Stimulated activated CD4-positive, alpha-beta T cell treated with anti-CD3 and anti-CD28 coated beads, Interleukin-2, amount 100 ng/mL, for 24 hours (primary cell): ENCODE measurements around the gene PEX26.
"Not testable (repeated sequence)": the region's sequence is repeated elsewhere in the genome, so short reads cannot be mapped to it uniquely, and the experiment has no call there.

Source experiments
- DNase-seq, 2 donors: peaks; one replicate each; pipeline ENCODE4 v3.0.0-alpha.2; 2020

Gene PEX26

DNA sequence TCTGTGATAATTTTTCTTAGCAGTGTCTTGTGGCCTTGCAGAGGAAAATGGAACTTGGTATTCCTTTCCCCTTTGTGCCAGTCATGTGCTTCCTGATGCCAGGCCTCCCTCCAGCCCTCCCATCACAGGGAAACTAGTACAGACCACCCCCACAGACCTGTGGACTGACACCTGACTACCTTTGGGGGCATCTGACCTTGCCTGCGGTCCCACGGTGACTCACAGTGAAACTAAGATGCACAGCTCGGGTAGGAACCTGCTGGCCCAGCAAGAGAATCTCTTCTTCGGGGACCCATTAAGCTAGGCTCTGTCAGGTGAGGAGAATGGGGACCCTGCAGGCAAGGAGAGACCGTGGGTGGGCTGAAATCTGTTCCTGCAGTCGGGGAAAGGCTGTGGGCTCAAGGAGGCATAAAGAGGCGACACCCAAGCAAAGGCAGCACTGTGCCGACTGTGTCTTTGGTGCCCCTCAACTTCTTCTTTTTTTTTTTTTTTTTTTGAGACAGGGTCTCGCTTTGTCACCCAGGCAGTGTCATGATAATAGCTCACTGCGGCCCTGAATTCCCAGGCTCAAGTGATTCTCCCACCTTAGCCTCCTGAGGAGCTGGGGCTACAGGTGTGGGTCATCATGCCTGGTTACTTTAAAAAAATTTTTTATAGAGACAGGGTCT is 20.8 kb upstream of the PEX26 start:
- no peak for DNase-seq

DNA sequence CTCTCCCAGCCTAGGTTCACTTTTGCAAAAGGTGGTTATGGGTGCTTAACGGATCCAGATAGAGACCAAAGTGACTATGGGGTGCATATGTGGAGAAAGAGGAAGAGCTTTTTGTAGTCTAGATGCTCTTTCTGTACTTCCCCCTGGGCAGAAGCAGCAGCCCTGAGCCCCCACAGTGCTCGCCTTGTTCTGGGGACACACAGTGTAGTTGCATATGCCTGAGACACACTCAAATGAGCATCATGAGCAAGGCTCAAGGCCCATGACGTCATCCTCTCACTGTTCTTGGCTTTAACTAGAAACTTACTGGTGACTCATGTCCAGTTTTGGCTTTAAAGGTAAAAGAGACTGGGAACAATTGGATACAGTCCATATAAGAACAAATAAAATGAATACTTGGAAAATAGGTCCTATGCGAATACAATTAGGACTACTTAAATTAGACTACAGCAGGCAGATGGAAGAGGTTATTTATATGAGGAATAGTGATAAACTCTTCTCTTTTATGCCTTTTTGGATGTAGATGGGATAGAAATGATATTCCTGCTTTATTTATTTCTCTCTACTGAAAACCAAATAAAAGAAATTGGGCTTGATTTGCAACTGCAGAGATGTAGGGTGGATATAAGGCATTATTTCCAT is 20.1 kb upstream of the PEX26 start:
- no peak for DNase-seq

DNA sequence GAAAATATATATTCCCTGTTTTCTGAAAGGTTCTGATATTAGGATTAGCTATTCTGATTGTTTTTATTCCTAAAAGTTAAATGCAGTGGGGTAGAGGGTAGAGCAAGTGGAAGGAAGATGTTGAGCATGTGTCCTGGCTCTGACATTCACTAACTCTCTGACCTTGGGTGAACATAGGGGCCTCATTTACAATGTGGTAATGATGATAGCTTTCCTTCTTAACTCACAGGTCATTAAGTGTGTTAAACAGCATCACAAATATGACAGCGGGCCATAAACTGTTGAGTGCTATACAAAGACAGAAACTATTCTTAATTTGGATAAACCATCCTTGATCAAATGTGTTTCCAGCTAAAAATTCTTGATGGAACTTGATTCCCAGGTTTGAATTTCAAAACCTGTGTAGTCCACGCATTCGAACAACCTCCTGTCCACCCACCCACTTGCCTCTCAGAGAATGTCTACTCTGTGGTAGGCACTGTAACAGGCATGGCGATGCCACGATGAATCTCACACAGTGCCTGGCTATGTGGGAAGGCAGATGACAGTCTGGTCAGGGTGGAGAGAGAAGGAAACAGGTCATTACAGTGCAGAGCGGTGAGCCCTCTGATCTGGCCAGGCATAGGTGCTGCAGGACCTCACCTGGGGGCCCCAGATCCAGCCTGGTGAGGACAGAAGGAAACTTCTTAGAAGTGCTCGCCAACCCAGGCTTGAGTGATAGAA is 19.3 kb upstream of the PEX26 start:
- no peak for DNase-seq

DNA sequence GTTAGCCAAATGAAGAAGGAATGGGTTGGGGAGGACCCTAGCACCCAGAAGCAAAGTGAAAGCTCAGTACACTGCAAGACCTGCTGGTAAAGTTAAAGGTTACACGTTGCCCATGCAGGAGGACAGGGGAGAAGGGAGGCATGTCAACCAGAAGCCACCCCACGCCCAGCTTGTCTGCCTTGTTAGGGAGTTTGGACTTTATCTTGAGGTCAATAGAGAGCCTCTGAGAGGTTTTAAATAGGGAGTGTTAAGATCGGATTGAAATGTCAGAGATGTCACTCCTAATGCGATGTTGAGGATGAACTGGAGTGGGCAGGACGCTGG is 18.7 kb upstream of the PEX26 start:
- DNase-seq: no peak

DNA sequence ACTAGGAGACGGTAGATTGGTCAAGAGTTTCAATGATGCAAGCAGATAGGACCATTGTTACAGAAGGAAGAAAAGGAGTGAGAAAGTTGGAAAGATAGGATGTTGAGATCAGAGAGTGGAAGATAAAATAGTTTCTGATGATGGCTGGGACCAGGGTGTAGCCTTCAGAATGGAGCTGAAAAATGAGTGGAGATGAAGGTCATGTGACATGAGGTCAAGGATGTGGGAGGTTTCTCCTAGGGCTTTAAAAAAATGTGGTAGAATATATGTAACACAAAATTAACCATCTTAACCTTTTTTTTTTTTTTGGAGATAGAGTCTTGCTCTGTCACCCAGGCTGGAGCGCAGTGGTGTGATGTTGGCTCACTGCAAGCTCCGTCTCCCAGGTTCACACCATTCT is 18.3 kb upstream of the PEX26 start:
- DNase-seq: no peak

DNA sequence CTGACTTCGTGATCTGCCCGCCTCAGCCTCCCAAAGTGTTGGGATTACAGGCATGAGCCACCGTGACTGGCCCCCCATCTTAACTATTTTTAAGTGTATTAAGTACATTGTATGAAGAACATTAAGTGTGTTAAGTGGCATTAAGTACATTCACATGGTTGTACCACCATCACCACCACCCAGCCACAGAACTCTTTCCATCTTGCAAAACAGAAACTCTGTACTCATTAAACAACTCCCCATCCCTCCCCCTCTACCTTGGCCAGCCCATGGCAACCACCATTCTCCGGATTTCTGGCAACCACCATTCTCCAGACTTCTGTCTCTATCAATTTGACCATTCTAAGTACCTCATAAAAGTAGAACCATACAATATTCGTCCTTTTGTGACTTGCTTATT is 17.8 kb upstream of the PEX26 start:
- DNase-seq: no peak

DNA sequence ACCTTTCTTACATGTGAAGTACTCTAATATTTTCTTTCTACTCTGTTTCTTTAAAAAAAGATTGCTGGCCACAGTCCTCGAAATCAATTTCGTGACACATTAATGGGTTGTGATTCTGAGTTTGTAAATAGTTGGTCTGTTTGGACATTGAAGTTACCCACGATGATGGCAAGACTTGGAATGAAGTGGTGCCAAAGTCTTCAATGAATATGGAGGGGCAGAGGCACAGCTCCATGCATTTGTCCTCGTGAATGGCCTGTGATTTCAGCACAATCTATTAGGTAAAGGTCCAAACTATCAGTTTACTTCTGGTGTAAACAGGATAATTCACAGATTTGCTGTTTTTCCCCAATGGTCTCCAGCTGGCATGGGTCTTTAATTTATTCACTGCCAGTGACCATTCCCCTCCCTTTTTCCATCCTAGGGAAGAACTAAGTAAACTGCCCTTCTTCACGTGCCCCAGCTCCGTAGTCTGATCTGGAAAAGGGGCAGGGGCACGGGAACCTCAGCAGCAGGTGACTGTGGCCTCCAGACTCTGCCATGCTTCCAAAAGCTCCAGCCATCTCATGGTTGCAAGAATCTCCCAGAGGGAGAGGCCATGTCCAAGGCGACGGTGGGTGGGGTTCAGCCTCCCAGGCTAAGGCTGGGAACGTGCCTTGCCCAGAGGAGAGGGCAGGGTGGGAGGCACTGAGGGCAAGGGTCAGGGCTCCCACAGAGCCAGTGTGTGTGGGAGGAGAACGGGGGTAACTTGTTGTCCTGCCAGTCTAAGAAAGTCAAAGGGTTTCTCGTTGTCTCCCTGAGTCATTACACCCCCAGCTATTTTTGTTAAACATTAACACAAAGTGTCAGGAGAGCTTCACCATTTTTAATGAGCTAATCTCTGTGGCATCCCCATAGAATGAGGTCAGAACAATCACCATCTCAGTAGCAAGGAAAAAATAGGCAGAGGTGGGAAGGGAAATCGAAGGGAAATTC is 16.9 kb upstream of the PEX26 start:
- DNase-seq: no peak

DNA sequence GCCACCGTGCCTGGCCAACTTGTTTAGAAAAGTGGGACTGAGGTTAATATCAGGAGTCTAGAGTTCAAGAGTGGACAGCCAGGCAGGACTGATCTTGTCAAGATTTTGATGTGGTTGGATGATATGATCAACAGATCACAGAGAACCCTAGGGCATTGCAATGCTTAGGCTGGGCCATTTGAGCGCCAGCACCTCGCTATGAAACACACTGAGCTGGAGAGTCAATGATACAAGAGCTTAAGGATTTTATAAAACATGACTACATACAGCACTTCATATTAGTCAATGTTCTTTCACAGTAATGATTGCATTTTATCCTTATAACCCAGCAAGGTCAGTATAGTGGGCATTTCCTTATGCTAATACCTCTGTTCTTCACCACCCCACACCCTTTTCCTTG is 15.4 kb upstream of the PEX26 start:
- no peak for DNase-seq

DNA sequence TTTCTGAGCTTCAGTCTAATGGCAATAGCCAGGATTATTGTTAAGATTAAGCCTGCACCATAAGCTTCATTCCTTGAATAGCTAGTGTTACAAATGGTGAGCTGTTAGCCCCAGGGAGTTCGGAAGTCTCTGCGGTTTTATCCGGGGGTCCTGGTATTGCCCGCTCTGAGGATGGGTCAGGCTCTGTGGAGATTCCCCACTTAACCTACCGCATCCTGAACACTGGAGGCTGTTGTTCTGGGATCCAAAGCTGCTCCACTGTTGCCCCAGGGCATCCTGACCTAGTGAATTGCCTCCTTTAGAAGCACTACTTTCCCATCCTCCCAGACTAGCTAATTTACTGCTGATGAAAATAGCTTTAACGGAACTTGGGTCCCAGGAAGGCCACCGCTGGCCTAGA is 14.5 kb upstream of the PEX26 start:
- no peak for DNase-seq

DNA sequence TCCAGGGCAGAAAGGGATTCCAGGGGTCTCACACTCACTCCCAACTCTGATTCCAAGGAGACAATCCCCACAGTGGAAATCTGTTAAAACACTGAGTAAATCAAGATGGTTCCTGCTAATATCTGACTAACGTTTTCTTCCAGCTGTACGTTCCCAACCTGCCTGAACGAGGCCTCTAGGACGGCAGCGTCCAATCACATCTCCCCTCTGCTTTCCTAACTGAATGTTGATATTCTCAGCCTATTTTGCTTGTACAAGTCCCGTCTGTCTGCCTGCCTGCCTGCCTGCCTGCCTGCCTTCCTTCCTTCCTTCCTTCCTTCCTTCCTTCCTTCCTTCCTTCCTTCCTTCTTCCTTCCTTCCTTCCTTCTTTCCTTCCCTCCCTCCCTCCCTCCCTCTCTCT is 14.1 kb upstream of the PEX26 start:
- not testable (repeated sequence) for DNase-seq

DNA sequence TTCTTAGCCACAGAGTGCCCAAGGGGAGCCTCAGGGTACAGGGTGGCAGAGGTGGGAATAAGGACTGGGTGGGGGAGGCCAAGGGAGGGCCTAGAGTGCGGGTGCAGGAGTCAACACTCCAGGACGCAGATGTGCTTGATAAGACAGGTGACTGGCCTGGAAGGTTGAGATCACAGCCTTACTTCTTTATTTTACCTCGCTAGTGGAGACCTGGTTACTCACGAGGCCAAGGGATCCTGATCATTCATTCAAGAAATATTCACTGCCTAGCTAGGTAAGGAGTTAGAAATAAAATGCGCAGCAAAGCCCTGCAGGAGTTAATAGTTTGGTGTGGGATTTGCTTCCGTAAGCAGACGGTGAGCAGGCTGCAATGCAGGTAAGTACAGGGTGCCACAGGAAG is 13.2 kb upstream of the PEX26 start:
- DNase-seq: no peak

DNA sequence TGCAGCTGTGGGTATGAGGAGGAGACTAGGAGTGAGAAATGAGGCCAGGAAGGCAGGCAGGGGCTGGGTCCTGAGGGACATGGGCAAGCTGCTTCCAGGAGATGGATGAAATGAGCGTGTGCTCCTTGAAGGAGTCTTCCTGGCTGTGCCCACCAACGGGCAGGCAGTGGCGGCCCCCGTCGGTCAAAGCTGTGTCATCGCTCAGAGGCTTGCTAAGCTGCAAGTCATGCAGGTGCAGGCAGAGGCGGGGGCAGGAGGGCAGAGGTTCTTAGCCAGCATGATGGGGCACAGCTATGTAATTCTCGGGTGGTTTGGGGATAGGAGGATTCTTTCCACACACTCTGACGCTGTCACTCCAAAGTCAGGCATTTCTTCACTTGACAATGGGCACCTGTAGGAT is 12.5 kb upstream of the PEX26 start:
- no peak for DNase-seq

DNA sequence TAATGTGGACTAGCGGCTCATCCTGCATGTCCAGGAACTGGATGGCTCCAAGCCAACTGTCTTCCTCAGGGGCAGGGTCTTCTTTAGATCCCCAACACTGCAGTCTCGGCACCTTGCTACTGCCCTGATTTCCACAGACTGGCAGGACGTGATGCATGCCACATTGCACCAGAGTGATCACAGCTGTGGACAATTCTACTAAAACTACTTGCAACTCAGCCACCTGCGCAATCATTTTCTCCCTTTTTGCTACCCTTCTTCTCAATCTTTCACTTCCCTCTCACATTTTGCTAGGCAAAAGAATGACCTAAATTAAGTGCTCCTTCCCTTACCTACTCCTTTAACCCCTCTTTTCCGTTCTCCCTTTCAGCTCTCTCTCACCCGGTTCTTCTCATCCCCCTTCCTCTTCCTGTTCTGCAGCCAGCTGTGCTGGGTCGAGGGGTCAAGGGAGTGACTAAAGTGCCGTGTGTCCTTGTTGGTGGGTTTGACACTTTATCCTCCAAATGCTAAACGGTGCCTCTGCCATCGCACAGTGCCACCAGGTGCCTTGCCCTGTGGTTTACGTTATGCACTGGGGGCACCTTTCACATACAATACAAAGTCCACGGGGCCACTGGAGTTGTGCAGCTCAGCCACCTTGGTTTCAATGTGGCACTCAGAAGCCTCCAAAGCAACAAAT is 11.5 kb upstream of the PEX26 start:
- DNase-seq: no peak

DNA sequence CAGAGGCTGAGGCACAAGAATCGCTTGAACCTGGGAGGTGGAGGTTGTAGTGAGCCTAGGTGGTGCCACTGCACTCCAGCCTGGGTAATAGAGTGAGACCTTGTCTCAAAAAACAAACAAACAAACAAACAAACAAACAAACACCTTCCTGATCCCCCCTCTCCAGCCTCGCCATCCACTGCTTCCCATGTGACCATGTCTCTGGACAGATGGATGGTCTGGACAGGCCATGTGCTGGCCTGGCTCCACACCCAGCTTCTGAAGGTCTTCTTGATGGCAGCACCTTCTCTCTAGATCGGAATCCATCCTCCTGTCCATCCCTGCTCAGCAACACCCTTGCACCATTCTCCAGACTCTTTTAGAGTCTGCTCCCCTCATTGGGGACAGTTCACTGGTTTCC is 10.7 kb upstream of the PEX26 start:
- DNase-seq: no peak

DNA sequence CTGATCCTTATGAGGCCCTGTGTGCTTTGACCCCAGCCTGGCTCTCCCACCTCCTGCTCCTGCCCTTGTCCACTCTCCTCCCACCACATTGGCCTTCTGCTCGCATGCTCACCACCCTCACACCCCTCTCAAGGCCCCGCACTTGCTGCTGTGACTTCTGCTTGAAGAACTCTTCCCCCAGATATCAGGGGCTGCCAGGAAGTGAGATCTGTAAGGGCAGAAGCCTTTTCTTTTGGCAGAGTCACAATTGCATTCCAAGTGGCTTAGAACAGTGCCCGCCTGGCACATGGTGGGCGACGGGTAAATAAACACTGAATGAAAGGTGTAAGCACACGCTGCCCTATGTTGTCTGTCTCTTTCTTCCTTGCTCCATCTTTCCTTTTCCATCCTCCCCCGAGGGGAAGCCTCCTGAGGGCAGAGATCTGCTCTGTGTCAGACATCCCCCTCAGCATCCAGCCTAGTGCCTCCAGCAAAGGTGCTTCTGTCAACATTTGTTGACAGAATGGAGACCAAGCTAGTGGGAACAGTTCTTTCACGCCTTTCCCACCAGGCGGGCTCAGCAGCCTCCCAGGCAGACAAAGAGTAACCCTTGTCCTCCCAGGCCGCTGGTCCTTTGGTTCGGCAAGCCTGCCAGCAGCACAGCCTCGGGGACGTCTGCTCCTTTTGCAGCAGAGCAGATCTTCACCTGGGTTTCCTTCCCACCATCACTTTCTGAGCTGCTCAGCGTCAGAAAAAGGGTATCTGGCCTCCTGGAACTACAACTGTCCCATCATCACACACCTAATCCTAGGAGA is 10.0 kb upstream of the PEX26 start:
- DNase-seq: no peak

DNA sequence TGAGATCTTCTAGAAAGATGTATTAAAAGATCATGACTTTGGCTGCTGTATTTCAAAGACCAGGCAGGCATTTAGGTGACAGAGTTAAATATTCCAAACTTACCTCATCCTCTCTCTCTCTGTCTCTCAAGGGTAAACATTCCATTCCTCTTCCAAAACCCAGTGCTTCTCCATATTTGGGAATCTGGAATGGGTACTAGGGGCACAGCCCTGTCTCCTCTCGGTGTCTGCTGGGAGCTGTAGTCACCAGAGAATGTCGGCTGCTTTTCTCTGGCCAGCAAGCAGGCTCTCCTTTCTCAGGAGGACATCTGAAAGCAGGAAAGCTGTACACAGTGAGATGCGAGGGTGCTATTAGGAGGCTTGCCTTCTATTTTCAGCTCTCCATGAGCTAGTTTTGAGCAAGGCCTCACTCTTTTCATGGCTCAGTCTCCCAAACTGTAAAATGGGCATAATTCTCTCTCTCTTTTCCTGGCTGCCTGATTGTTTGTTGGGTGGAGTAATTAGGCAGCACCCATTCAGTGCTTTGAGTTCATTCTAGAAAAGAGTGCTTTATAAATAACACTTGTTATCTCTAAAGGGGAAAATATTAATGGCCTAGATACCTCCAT is 9.3 kb upstream of the PEX26 start:
- no peak for DNase-seq

DNA sequence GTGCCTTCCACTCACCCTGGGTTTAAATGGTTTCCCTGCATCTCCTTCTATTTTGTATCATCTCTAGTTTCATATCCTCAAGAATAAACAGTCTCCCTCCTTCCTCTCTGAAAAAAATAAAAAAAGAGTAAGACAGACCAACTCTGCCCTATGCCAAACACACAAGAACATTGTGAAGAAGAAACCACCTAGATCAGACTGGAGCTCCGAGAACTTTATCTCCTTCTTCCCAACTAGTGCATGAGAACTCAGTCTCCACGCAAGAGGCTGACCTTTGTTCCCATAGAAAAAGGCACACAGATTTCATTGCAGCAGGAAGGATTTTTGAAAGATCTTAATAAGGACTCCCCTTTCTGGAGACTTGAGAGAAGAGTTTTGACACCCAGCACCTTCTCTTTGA is 8.7 kb upstream of the PEX26 start:
- no peak for DNase-seq

DNA sequence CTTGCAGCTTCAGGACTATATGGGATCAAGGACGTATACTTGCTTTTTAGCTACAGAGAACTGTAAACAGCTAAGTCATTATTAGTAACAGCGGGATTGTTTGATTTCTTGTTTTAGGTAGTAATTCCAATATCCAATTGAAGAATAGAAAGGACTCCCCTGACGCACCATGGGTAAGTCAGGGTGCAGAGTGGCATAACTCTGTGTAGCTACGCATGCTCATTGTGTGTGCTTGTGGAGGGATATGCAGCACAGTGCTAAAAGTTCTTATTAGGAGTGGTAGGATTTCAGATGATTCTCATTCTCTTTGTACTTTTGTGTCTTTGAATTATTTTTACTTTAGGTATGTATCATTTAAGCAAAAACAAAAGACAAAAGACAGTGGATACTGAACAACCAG is 7.7 kb upstream of the PEX26 start:
- DNase-seq: no peak

DNA sequence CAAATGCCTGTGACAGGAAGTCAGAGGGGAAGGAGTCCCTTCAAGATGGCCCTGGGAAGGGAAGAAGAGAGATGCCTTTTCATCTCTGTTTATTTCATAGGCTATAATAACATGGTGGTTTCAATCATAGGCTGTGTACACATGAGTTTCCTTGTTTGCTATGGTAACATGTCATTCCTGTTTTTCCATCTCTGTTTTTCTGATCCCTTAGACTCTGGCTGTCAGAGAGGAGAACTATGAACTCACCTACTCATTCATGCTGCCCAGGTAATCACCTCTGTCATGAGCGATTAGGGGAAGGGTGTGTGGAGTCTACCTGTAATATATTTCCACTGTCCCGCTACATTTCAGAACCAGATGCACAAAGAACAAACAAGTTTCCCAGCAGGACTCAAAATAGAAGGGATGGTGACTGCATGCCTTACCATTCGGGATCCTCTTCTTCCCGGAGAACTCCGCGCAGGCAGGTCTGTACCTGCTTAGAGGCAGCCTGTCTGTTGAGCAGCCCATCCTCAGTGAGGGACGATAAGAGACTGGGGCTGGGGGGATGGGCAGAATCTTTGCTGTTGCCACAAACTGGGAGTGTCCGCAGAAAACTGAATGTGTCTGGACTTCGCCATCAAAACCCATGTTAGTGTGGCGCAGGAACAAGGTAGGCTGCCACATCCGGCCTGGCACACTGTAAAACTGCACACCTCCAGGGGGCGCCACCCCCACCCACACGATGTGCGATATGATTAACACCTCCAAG is 7.1 kb upstream of the PEX26 start:
- peak in 1 of 2 donors; percentile 26 for DNase-seq

DNA sequence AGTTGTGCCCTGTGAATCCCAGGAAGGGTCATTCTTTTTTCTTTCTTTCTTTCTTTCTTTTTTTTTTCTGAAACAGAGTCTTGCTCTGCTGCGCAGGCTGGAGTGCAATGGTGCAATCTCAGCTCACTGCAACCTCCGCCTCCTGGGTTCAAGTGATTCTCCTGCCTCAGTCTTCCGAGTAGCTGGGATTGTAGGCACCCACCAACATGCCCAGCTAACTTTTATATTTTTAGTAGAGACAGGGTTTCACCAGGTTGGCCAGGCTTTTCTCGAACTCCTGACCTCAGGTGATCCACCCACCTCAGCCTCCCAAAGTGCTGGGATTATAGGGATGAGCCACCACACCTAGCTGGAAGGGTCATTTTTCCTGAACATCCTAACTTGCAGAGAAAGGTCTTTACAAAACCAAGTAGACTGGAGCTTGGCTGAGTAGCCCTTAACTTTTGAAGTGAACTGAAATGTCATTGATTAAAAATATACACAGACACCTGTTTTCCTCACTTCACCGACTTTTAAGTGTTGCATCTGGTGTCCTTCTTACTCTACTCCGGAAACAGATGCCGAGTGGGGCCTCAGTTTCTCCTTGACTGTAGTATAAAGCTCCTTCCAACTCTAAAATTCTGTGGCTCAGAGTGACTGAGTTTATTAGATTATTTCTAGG is 6.4 kb upstream of the PEX26 start:
- not testable (repeated sequence) for DNase-seq
